ENCODE data around the gene HOXB1.
"Not testable (repeated sequence)": the region's sequence is repeated elsewhere in the genome, so short reads cannot be mapped to it uniquely, and the experiment has no call there.

Gene HOXB1

DNA sequence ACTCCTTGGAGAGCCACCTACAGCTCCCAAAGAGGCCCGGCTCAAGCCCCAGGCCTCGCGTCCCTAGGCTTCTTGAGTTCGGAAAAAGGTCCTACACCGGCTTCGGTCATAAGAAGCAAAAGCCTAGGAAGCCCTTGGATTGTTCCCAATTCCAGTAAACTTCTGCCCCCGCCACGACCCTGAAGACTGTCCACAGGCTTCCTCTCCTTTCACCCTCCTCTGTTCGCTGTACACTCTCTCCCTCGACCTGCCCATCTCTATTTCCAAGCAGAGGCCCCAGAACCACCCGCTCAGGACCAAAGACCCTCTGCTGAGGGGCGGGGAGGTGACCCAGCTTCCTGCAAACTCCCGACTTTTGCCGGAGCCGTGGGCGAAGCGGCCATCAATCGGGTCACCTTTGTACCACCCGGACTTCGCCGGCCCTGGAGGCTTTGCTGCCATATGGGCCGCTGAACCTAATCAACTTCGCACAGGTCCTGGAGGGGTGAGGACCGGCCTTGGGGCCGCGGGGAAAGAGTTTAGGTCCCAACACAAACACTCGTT is 11.4 kb upstream of the HOXB1 start:
- no peak for DNase-seq

- no peak for DNase-seq
These were observed 10.8 kb upstream of the HOXB1 start for GRCh38 chr17:48541577-48542113.

DNA sequence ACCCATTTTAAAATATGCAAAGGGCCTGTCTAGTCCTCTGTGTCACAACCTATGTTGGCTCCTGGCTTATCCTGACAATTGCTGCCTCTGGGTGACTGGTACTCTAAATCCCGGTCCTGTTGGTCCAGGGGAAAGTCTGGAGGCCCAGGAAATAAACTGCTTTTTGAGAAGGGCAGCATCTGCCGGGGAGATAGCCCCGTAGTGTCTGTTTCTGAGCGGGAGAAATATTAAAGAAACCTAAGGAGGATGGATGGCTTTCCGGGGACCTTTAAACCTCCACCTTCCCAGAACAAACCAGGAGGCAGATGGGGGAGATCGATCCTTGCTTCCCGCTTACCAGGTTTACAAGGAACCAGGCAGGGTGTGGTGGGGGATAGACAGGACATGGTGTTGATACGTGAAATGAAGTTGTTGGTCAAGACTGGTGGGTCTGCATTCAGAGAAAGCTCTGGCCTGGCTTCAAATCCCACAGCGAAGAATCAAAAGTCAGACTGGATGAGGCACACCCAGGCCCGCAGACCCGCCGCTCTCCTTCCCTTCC is 10.3 kb upstream of the HOXB1 start:
- no peak for DNase-seq

GRCh38 chr17:48540213-48540612 is 9.4 kb upstream of the HOXB1 start:
- DNase-seq = no peak

- DNase-seq = no peak
These were observed 8.4 kb upstream of the HOXB1 start for GRCh38 chr17:48539177-48539576.

- no peak for DNase-seq
These were observed 6.5 kb upstream of the HOXB1 start for GRCh38 chr17:48537316-48537715.

DNA sequence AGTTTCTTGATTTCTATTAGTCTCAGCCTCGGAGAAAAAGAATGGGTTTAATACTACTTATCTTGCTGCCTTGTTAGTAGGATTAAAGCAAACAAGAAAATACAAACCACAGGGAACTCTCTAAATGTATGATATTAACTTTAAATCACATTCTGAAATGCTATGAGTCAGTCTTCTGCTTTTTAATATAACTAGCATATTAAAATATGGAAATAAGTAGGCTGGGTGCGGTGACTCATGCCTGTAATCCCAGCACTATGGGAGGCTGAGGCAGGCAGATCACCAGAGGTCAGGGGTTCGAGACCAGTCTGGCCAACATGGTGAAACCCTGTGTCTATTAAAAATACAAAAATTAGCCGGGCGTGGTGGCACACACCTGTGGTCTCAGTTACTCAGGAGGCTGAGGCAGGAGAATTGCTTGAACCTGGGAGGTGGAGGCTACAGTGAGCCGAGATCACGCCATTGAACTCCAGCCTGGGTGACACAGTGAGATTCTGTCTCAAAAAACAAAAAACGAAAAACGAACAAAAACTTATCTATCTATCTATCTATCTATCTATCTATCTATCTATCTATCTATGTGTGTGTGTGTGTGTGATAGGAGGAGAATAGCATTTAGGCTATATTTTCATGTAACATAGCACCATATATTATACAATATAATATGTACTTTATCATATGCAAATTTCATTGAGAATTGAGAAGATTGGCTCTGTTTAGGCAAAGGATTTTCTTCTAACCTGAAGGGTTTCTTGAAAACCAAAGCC is 5.2 kb upstream of the HOXB1 start:
- not testable (repeated sequence) for DNase-seq

DNA sequence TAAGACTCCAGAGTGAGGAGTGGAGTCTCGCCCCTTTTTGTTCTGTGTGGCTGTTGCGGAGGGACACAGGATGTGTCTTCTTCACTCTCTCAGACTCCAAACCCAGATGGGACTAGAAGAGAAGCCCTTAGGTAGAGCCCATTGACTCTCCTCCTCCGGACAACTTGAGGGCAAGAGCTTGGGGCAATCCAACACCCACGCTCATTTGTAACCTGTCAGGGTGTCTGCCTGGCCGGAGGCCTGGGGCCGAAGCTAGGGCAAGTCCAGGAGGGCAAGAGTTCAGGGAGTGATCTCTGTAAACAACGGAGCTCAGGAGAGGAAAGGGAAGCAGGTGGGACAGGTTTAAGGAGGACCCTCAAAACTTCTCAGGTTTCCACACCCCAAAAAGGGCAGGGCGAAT is 1.4 kb upstream of the HOXB1 start:
- no peak for DNase-seq

GRCh38 chr17:48530208-48530886 is 464 bp downstream of the HOXB1 start:
- no peak for DNase-seq

GRCh38 chr17:48529683-48530009 is 1.2 kb downstream of the HOXB1 start:
- DNase-seq = no peak

DNA sequence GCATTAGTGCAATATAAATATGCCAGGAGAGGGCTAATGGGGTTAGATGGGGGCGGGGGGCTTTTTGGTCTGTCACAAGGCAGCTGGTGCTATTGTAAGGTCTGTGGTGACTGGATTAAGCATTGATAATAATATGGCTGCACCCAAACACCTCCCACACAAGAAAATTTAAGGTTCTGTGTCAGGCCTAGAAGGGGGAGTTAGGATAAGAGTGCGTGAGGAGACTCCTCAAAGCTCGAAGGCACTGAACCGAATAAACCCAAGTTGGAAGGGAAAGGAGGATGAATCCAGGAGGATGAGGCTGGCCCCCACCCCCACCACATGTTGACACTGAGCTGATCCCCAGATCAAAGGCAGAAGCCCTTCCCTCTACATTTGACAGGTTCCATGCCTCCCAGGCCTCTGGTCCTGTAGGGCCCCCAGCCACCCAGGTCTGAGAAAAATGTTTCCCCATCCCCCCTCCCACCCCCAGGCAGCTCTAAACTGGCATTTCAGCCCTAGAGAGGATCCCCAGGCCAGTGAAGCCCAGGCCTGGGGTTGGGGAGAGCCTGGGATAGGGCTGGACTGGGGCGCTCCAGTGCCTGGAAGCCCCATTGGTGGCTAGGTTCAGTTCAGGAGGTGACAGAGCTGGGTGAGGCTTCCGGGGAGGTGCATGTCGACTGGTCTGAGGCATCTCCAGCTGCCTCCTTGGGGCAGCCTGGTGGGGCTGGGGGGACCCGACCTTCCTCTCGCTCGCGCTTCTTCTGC is 1.7 kb downstream of the HOXB1 start:
- DNase-seq = no peak

DNA sequence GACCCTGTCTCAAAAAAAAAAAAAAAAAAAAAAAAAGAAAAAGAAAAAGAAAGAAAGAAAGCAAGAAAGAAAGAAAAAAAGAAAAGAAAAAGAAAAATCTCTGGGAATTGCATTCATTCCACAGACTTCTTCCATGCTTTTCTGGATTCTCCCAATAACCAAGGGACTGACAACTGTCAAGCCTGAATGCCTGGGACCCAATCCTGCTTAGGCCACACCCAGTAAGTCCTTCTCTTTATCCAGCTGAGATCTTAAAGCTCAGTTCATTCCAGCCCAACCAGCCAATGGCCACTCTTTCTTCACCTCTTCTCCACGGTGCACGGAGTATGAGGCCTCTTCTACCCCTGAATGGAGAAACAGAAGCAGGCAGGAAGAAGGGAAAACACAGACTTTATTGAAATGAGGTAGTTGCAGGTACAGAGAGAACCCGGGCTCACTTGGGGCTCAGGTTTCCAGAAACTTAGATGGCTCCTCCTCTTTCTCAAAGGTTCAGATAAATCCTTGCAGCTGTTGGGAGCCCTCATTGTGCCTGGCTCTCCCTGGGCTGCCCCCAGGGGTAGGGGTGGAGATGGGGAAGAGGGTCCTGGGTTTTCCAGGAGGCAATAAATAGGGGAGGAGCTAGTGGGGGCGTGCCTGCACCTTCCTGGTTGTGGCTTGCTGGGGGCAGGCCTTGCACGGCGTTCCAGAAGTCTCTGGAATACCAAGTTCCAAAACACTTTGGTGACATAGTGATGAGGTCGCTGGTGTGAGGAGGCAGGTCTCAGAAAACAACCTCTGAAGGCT is 2.5 kb downstream of the HOXB1 start:
- no peak for DNase-seq

DNA sequence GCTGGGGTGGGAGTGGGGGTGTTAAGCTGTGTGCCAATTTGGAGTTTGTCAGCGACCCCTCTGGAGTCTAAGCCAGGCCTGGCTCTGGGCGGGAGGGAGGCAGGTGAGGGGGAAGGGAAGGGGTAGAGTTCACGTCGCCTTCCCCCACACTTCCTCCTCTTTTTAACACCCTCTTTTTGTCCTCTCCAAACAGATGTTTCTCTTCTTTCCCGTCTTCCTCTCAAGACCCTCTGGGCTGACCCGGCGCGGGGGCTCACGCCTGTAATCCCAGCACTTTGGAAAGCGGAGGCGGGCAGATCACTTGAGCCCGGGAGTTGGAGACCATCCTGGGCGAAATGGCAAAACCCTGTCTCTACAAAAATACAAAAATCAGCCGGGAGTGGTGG is 3.3 kb downstream of the HOXB1 start:
- no peak for DNase-seq

DNA sequence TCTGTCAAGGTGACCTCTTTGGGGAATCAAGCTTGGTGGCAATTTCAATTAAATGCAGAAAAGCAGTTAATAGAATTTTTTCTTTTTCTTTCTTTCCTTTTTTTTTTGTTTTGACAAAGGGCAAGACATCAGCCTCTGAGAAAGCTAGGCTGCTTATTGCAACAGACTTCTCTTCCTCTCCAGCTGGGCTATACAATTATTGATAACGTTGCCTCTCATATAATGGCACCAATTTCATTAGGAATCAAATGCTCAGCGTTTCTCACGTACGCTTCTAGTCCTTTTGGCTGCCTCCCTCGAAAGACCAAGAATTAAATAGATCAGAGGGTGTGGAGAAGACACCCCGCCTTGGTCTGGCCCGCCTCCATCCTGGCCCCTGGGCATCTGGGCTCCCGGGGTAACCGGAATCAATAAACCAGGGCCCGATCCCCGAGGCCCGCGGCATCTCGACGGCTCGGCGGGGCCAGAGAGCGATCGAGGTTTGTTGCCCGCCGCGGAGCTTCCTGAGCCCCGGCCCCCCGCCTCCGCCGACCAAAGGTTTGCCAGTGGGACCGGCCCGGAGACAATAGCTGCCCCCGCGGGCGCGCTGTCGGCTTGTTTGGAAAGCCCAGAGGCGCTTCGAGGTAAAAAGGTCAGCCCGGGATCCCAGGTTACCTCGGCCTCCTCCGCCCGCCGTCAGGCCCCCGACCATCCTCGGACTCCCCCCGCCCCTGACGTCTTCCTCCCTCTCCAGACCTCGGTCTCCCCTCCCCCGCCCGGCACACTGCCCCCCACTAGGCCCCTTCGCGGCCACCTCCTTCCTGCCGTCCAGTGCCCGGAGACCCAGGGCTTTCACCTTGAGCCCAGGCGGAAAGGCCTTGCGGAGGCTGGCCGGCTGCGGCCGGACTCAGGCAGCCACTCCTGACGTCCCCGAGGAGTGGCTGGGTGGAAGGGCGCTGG is 3.9 kb downstream of the HOXB1 start:
- no peak for DNase-seq

- DNase-seq = no peak
These were observed 7.8 kb downstream of the HOXB1 start for GRCh38 chr17:48523010-48523409.

- DNase-seq = no peak
These were observed 8.7 kb downstream of the HOXB1 start for GRCh38 chr17:48522031-48522653.

GRCh38 chr17:48520631-48521079 is 10.2 kb downstream of the HOXB1 start:
- DNase-seq = no peak

- no peak for DNase-seq
These were observed 11.4 kb downstream of the HOXB1 start for GRCh38 chr17:48519427-48519826.

DNA sequence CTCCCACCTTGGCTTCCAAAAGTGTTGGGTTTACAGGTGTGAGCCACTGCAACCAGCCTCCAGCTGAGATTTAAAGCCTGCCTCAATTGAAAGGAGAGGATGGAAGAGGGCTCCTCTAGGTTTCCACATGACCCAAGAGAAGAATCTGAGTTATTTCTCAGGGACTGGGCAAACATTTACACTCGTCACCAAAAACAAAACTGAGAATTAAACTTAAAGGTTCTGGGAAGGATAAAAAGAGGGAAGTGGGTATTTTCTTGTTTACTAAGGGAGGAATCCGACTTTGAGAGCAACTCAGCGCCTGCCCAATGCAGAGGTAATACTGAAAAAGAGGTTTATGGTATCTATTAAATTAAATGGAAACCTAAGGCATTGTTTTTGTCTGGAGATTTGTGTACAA is 13.3 kb downstream of the HOXB1 start:
- no peak for DNase-seq

Data from 8988T (cell line).